ENCODE results near the gene SLMAP. TPM values are rescaled to one million over a fixed set of nuclear protein-coding genes. Genes with fewer than 3 reads are reported as not detected.
"Not testable (repeated sequence)": the region's sequence is repeated elsewhere in the genome, so short reads cannot be mapped to it uniquely, and the experiment has no call there.

SLMAP gene
- polyA plus RNA-seq, 1 donor from 2014 or later = 17.6 TPM

DNA sequence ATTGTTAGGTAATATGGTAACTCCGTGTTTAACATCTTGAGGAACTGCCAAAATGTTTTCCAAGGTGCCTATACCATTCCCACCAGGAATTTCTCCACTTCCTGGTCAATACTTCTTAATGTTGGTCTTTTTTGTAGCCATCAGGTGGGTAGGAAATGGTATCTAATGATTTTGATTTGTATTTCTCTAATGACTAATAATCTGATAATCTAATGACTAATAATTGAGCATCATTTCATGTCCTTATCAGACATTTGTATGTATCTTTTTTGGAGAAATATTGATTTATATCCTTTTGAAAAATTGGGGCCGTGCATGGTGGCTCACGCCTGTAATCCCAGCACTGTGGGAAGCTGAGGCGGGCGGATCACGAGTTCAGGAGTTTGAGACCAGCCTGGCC lies 38.8 kb downstream of the SLMAP start:
- Mint-ChIP-seq H3K36me3 (peaks cover 3% of the 10 kb centered on the region), H3K27me3 (no peaks in the 10 kb centered on the region), H3K9me3 (no peaks in the 10 kb centered on the region), H3K4me3 (no peak overlapping the region), H3K4me1 (peaks cover 9 to 17% (median 17%) of the 10 kb centered on the region in 3 donors), H3K27ac (peak overlapping the region in 1 of 3 donors; percentile 69)

GRCh38 chr3:57796261-57796660 lies 40.2 kb downstream of the SLMAP start:
- Mint-ChIP-seq H3K27ac (no peak overlapping the region), H3K4me1 (peaks cover 10 to 21% (median 17%) of the 10 kb centered on the region in 3 donors), H3K9me3 (no peaks in the 10 kb centered on the region), H3K4me3 (no peak overlapping the region), H3K27me3 (no peaks in the 10 kb centered on the region), H3K36me3 (peaks cover 3% of the 10 kb centered on the region)

GRCh38 chr3:57797701-57798487 lies 41.8 kb downstream of the SLMAP start:
- Mint-ChIP-seq H3K4me1 (peaks cover 12 to 26% (median 23%) of the 10 kb centered on the region in 3 donors), H3K36me3 (peaks cover 3% of the 10 kb centered on the region), H3K9me3 (no peaks in the 10 kb centered on the region), H3K27ac (peak overlapping the region in 1 of 3 donors; percentile 2), H3K27me3 (no peaks in the 10 kb centered on the region), H3K4me3 (no peak overlapping the region)

GRCh38 chr3:57803647-57804081 lies 47.6 kb downstream of the SLMAP start:
- Mint-ChIP-seq H3K27ac (peak overlapping the region in 2 of 3 donors; percentile 40 to 41), H3K4me3 (peak overlapping the region in 3 of 4 donors; percentile 7 to 86 (median 76)), H3K4me1 (peaks cover 26 to 52% (median 36%) of the 10 kb centered on the region in 3 donors), H3K27me3 (no peaks in the 10 kb centered on the region), H3K9me3 (no peaks in the 10 kb centered on the region), H3K36me3 (no peaks in the 10 kb centered on the region)

GRCh38 chr3:57805266-57805665 lies 49.2 kb downstream of the SLMAP start:
- H3K9me3 Mint-ChIP-seq = no peaks in the 10 kb centered on the region
- H3K4me3 Mint-ChIP-seq = peak overlapping the region in 1 of 4 donors; percentile 52
- H3K27ac Mint-ChIP-seq = no peak overlapping the region
- H3K27me3 Mint-ChIP-seq = no peaks in the 10 kb centered on the region
- no peaks in the 10 kb centered on the region for H3K36me3 Mint-ChIP-seq
- peaks cover 26 to 49% (median 33%) of the 10 kb centered on the region in 3 donors for H3K4me1 Mint-ChIP-seq

GRCh38 chr3:57805674-57806073 lies 49.6 kb downstream of the SLMAP start:
- H3K4me1 Mint-ChIP-seq = peaks cover 26 to 49% (median 36%) of the 10 kb centered on the region in 3 donors
- H3K27ac Mint-ChIP-seq = no peak overlapping the region
- H3K27me3 Mint-ChIP-seq = no peaks in the 10 kb centered on the region
- no peaks in the 10 kb centered on the region for H3K36me3 Mint-ChIP-seq
- no peaks in the 10 kb centered on the region for H3K9me3 Mint-ChIP-seq
- H3K4me3 Mint-ChIP-seq = no peak overlapping the region

- H3K4me3 Mint-ChIP-seq, H3K36me3 Mint-ChIP-seq, H3K9me3 Mint-ChIP-seq, H3K27ac Mint-ChIP-seq, H3K27me3 Mint-ChIP-seq: not testable (repeated sequence)
- peaks cover 22 to 53% (median 34%) of the 10 kb centered on the region in 3 donors for H3K4me1 Mint-ChIP-seq
These were observed 50.1 kb downstream of the SLMAP start for GRCh38 chr3:57806195-57806594.

- peaks cover 0 to 8% (median 0%) of the 10 kb centered on the region in 3 donors for H3K9me3 Mint-ChIP-seq
- H3K27me3 Mint-ChIP-seq = no peaks in the 10 kb centered on the region
- no peak overlapping the region for H3K27ac Mint-ChIP-seq
- no peak overlapping the region for H3K4me3 Mint-ChIP-seq
- peaks cover 10 to 37% (median 19%) of the 10 kb centered on the region in 3 donors for H3K4me1 Mint-ChIP-seq
- peaks cover 10% of the 10 kb centered on the region for H3K36me3 Mint-ChIP-seq
These were observed 53.0 kb downstream of the SLMAP start for GRCh38 chr3:57808961-57809608.

GRCh38 chr3:57809609-57809968 lies 53.5 kb downstream of the SLMAP start:
- Mint-ChIP-seq H3K4me3 (peak overlapping the region in 1 of 4 donors; percentile 61), H3K36me3 (peaks cover 10% of the 10 kb centered on the region), H3K4me1 (peaks cover 11 to 35% (median 20%) of the 10 kb centered on the region in 3 donors), H3K27me3 (no peaks in the 10 kb centered on the region), H3K9me3 (peaks cover 0 to 8% (median 0%) of the 10 kb centered on the region in 3 donors), H3K27ac (no peak overlapping the region)

GRCh38 chr3:57810048-57810447 lies 53.9 kb downstream of the SLMAP start:
- Mint-ChIP-seq H3K9me3 (peaks cover 0 to 8% (median 0%) of the 10 kb centered on the region in 3 donors), H3K4me3 (no peak overlapping the region), H3K27ac (peak overlapping the region in 1 of 3 donors; percentile 0), H3K27me3 (no peaks in the 10 kb centered on the region), H3K36me3 (peaks cover 10% of the 10 kb centered on the region), H3K4me1 (peaks cover 9 to 31% (median 23%) of the 10 kb centered on the region in 3 donors)

- Mint-ChIP-seq H3K27ac (peak overlapping the region in 1 of 3 donors; percentile 0), H3K36me3 (peaks cover 10% of the 10 kb centered on the region), H3K4me3 (no peak overlapping the region), H3K9me3 (peaks cover 0 to 8% (median 0%) of the 10 kb centered on the region in 3 donors), H3K4me1 (peaks cover 11 to 28% (median 24%) of the 10 kb centered on the region in 3 donors), H3K27me3 (no peaks in the 10 kb centered on the region)
These were observed 54.5 kb downstream of the SLMAP start for GRCh38 chr3:57810471-57811137.

GRCh38 chr3:57815036-57815435 lies 58.9 kb downstream of the SLMAP start:
- Mint-ChIP-seq H3K27me3 (no peaks in the 10 kb centered on the region), H3K27ac (no peak overlapping the region), H3K36me3 (peaks cover 10% of the 10 kb centered on the region), H3K4me1 (peaks cover 13 to 23% (median 22%) of the 10 kb centered on the region in 3 donors), H3K9me3 (peaks cover 0 to 8% (median 0%) of the 10 kb centered on the region in 3 donors), H3K4me3 (no peak overlapping the region)

GRCh38 chr3:57816471-57817095 lies 60.5 kb downstream of the SLMAP start:
- H3K27ac Mint-ChIP-seq = no peak overlapping the region
- peaks cover 17 to 20% (median 19%) of the 10 kb centered on the region in 3 donors for H3K4me1 Mint-ChIP-seq
- H3K4me3 Mint-ChIP-seq = no peak overlapping the region

DNA sequence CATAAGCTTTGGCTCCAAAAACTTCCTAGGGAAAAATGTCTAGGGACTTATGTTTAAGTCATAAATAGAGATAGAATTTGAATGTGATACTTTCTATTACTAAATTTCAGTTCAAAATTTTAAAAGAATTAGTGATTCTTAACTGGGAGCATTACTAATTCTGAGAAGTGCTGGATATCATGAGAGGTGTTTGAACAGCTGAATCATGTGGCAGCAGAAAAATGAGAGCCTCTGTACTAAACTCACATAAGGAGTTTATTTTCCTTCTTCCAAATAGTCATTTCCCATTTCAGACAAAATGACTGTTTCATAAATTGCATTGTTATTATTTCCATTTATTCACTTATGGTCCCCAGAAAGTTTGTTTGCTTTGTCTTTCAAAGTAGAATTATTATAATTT lies 62.7 kb downstream of the SLMAP start:
- Mint-ChIP-seq H3K4me1 (peaks cover 19 to 28% (median 20%) of the 10 kb centered on the region in 3 donors), H3K9me3 (no peaks in the 10 kb centered on the region), H3K27ac (no peak overlapping the region), H3K4me3 (no peak overlapping the region), H3K27me3 (no peaks in the 10 kb centered on the region), H3K36me3 (peaks cover 3% of the 10 kb centered on the region)

More at GRCh38 chr3:57816471-57817095, 60.5 kb downstream of the SLMAP start:
- Mint-ChIP-seq H3K27me3 (no peaks in the 10 kb centered on the region), H3K9me3 (peaks cover 0 to 8% (median 0%) of the 10 kb centered on the region in 3 donors), H3K36me3 (peaks cover 10% of the 10 kb centered on the region)
